ENCODE results near the gene ARHGEF38.

DNA sequence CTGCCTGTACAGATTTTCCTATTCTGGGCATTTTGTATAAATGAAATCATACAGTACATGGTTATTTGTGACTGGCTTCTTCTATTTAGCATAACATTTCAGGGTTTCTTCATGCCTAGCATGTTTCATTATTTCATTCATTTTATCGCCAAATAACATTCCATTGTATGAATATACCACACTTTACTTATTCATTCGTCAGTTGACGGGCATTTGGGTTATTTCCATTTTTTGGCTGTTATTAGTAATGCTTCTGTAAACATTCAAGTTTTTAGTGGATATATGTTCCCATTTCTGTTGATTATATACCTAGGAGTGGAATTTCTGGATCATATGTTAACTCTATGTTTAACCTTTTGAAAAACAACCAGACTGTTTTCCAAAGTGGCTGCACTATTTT lies 108.6 kb downstream of the ARHGEF38 start:
- TF ChIP-seq, protein P1, sequence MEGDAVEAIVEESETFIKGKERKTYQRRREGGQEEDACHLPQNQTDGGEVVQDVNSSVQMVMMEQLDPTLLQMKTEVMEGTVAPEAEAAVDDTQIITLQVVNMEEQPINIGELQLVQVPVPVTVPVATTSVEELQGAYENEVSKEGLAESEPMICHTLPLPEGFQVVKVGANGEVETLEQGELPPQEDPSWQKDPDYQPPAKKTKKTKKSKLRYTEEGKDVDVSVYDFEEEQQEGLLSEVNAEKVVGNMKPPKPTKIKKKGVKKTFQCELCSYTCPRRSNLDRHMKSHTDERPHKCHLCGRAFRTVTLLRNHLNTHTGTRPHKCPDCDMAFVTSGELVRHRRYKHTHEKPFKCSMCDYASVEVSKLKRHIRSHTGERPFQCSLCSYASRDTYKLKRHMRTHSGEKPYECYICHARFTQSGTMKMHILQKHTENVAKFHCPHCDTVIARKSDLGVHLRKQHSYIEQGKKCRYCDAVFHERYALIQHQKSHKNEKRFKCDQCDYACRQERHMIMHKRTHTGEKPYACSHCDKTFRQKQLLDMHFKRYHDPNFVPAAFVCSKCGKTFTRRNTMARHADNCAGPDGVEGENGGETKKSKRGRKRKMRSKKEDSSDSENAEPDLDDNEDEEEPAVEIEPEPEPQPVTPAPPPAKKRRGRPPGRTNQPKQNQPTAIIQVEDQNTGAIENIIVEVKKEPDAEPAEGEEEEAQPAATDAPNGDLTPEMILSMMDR (IDR thresholded peaks at IDR 0.05) = no peak
- no peak for TF ChIP-seq POLR2A (IDR thresholded peaks at IDR 0.05)

Measured in heart left ventricle (tissue), 13 donors.